ENCODE measurements around the gene CAPZB.

CAPZB gene

DNA sequence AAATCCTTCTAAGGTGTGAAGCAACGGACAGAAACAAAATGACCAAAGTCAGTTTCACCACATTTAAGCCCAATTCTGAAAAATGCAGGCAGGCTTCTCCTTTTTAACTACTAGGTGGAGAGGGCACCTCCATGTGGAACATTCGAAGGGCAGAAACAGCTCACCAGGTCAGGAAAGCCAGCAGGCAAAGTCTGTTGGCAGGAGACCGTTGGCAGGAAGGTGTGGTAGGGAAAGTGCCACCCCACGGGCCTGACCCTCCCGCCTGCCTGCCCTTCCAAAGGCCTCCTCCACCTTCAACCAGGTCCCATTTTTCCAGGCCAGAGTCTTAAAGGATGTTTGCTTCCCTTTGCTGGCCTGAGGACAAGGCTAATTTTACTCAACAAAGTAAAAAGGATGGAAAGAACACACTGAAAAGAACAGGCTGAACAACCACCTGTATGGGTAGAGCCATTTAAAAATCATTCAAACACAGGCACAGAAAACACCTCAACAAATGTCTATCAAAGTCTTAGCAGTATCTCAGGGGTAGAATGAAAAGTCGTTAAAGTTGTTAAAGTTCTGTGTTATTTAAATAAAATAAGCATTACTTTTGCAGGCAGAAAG lies 26.4 kb downstream of the CAPZB start:
- no peak for ATAC-seq (replicated peaks)
- H3K36me3 Mint-ChIP-seq (ENCODE audit: insufficient read depth), result peaks cover 30% of the 10 kb centered on the region
- no peaks in the 10 kb centered on the region for H3K9me3 Mint-ChIP-seq
- no peak for DNase-seq
- peak overlapping the region; percentile 95 to 96 for H3K27ac Mint-ChIP-seq
- peaks cover 73 to 74% of the 10 kb centered on the region in 2 donors for H3K4me1 Mint-ChIP-seq (ENCODE audit: low read depth in 2 of 2)
- no peaks in the 10 kb centered on the region for H3K27me3 Mint-ChIP-seq
- H3K4me3 Mint-ChIP-seq, result peak overlapping the region; percentile 80

DNA sequence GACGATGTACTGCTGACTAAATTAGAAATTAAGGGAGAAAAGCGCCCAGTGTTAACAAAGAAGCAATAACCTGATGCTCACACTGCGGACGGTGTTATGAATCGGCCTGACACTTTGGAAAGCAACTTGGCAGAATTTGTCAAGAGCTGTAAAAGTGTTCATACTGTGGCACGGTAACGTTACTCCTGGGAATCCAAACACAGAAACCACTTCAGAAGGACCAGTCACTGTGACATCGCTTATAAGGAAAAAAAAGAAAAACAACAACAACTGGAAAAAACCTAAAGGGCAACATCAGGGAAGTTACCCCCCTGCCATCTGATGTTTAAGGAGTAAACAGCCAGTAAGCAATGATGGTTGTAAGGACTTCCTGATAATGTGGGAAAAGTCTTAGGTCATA lies 27.7 kb downstream of the CAPZB start:
- Mint-ChIP-seq H3K36me3 (ENCODE audit: insufficient read depth) (peaks cover 22% of the 10 kb centered on the region), H3K27me3 (no peaks in the 10 kb centered on the region), H3K4me3 (peak overlapping the region in 1 of 2 donors; percentile 28), H3K27ac (peak overlapping the region; percentile 91 to 96), H3K4me1 (ENCODE audit: low read depth in 2 of 2) (peaks cover 69 to 71% of the 10 kb centered on the region in 2 donors), H3K9me3 (no peaks in the 10 kb centered on the region)
- DNase-seq, result no peak
- no peak for ATAC-seq (replicated peaks)

DNA sequence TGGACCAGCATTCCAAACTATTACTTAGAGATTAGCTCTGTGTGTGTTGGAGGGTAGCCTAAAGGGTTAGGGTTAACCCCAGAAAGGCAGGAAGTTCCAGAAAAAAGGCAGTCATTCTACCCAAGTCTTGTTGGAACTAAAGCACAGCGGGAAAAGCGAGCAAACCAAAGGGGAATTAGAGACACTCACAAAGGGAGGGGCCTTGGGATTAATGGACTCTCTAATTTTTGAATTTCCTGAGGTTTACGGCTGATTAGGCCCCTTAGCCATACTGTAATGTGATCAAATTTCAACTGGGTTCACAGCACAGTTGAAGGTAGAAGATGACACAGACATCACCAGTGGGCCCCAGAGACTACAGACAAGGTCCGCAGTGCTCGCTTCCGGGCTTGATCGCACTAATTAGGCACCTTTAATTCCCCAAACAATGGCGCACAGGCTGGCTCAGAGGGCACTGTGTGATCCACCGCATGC lies 28.3 kb downstream of the CAPZB start:
- DNase-seq (no peak), ATAC-seq (replicated peaks) (no peak)
- Mint-ChIP-seq H3K27ac (peak overlapping the region; percentile 91 to 96), H3K36me3 (ENCODE audit: insufficient read depth) (peaks cover 22% of the 10 kb centered on the region), H3K4me3 (peak overlapping the region; percentile 49 to 58), H3K4me1 (ENCODE audit: low read depth in 2 of 2) (peaks cover 73 to 76% of the 10 kb centered on the region in 2 donors), H3K27me3 (no peaks in the 10 kb centered on the region), H3K9me3 (no peaks in the 10 kb centered on the region)

DNA sequence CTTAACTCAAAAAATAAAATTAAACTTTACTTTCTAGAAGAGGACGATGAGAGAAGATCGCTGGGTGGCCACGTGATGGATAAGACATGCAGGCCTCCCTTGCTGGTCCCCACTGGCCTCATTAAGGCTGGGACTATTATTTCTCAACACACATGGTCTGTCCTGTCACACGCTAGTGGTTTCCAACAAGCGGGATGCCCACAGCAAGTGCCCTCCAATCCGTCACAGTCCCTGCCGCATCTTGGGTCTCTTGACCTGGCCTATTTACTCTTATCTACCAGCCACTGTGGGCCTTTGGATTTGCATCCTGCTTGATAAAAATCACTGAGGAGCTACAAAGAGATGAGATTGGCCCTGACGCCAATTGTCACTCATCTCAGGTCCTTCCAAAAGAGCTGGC lies 30.0 kb downstream of the CAPZB start:
- Mint-ChIP-seq H3K4me1 (ENCODE audit: low read depth in 2 of 2) (peaks cover 77 to 83% of the 10 kb centered on the region in 2 donors), H3K9me3 (no peaks in the 10 kb centered on the region), H3K27me3 (no peaks in the 10 kb centered on the region), H3K4me3 (peak overlapping the region; percentile 51 to 58), H3K27ac (peak overlapping the region; percentile 91 to 96), H3K36me3 (ENCODE audit: insufficient read depth) (peaks cover 24% of the 10 kb centered on the region)
- ATAC-seq (replicated peaks), result no peak
- DNase-seq, result no peak

DNA sequence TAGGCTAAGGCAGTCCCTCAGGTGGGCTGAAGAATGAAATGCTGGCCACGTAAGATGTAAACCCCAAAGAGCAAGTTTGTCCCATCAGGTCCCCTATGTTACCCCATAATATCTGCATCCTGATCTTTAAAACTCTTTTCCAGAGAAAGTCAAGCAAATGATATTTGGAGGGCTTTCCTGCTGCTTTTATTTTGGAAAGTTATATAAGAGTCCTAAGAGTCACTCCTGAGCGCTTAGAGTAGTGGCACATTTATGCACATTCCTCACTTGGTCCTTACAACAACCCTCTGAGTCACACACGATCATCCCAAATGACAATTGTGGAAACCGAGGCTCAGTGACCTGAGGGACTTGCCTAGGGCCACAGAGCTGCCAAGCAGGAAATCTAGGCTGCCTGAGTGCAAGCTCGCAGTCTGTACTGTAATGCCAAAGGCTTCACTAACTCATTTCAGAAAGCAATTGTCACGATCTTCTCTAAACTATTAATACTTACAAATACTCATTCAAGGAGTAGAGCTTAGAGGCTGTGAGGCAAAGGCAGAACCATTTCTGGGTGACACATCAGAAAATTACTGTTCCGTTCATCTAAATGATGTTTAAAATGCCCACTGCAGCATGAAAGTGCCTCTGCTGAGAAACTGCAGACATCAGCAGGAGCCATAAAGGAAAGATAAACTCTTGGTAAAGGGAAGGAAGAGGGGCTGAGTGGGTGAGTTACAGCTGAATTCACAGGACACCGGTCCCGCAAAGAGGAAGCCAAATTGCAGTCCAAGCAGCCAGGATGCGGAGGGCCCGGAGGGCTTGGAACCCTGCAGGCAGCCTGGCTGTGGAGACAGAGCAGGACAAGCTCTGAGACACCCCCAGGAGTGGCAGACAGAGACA lies 30.8 kb downstream of the CAPZB start:
- Mint-ChIP-seq H3K27ac (peak overlapping the region; percentile 91 to 96), H3K36me3 (ENCODE audit: insufficient read depth) (peaks cover 30% of the 10 kb centered on the region), H3K4me1 (ENCODE audit: low read depth in 2 of 2) (peaks cover 75 to 82% of the 10 kb centered on the region in 2 donors), H3K4me3 (peak overlapping the region; percentile 58 to 61), H3K27me3 (no peaks in the 10 kb centered on the region), H3K9me3 (no peaks in the 10 kb centered on the region)
- ATAC-seq (replicated peaks), result no peak
- no peak for DNase-seq

DNA sequence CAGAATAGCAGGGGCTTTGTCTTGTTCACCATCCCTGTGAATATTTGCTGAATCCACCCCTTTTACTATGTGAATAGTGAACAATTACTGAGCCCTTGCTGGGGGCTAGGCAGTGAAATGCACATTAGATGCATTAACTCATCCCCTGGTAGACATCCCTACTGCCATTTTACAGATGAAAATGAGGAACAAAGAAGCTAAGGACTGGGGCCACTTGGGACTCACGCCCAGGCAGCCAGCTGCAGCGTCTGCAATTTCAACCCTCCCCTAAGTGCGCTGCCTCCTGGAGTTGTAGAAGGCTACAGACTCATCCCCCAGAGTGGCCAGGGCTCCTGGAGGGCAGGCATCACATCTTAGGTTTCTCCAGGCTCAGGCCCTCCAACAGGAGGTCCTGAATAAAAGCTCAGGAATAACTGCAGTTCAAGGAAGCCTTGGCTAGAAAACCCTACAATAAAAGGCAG lies 31.6 kb downstream of the CAPZB start:
- H3K4me3 Mint-ChIP-seq, result peak overlapping the region; percentile 27 to 61

DNA sequence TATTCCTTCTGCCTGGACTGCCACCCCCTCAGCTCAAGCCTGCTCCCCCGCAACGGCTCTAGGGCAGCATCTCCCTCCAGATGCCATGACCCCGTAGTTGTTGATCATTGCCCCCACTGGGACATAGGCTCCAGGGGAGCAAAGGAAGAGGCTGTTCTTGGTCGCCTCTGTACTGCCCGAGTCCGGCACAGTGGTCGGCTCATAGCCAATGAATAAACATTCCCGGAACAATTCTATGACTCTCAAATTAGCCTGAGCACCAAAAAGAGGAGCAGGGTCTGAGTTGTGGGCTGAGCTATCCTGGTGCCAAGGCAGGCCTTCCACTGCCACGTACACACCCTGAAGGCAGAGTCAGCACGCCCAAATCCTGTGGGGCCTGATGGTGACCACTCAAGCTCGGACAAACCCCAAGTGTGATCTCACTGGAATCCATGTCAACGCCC lies 33.1 kb downstream of the CAPZB start:
- no peak for ATAC-seq (replicated peaks)
- no peaks in the 10 kb centered on the region for H3K27me3 Mint-ChIP-seq
- no peak for DNase-seq
- H3K36me3 Mint-ChIP-seq (ENCODE audit: insufficient read depth), result peaks cover 25% of the 10 kb centered on the region
- H3K4me3 Mint-ChIP-seq, result peak overlapping the region; percentile 12 to 23
- H3K27ac Mint-ChIP-seq, result peak overlapping the region; percentile 29 to 91
- H3K9me3 Mint-ChIP-seq, result no peaks in the 10 kb centered on the region
- H3K4me1 Mint-ChIP-seq (ENCODE audit: low read depth in 2 of 2), result peaks cover 80 to 86% of the 10 kb centered on the region in 2 donors

More for the DNA sequence above, 31.6 kb downstream of the CAPZB start:
- no peak for ATAC-seq (replicated peaks)
- H3K4me1 Mint-ChIP-seq (ENCODE audit: low read depth in 2 of 2), result peaks cover 75 to 82% of the 10 kb centered on the region in 2 donors
- no peaks in the 10 kb centered on the region for H3K27me3 Mint-ChIP-seq
- H3K36me3 Mint-ChIP-seq (ENCODE audit: insufficient read depth), result peaks cover 31% of the 10 kb centered on the region
- H3K27ac Mint-ChIP-seq, result peak overlapping the region; percentile 91 to 96
- no peaks in the 10 kb centered on the region for H3K9me3 Mint-ChIP-seq
- no peak for DNase-seq

DNA sequence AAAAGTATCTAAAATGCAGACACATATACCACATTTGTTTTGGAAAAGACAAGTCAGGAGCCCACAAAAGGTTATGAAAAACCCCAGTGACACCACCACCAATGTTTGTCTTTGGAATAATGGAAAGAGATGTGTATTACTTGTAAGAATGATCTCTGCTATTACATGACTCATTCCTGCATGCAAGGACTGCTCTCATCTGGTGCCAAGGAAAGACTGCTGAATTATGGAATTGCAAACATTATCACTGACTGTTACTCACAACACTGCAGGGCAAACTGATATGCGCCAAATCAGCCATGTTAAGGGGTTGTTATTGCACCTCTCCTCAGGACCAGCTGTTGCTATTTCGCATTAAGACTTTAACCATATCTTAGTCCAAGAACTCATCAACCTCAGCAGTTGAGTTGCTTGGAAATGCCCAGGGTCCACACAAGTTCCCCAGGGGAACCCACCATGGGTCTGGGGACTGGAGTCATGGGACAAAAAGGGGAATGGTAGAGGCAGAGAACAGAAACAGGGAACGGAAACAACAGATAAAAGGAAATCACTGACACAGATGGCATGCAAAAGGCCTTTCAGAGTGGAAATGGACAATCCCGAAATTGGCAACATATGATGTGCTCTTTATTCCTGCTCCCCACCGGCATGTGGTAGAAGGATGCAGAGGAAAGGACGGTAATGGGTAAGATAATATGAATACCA lies 34.4 kb downstream of the CAPZB start:
- no peak for DNase-seq
- Mint-ChIP-seq H3K27ac (peak overlapping the region; percentile 77 to 94), H3K27me3 (no peaks in the 10 kb centered on the region), H3K4me1 (ENCODE audit: low read depth in 2 of 2) (peaks cover 71 to 80% of the 10 kb centered on the region in 2 donors), H3K4me3 (no peak overlapping the region), H3K36me3 (ENCODE audit: insufficient read depth) (peaks cover 25% of the 10 kb centered on the region), H3K9me3 (no peaks in the 10 kb centered on the region)
- no peak for ATAC-seq (replicated peaks)

DNA sequence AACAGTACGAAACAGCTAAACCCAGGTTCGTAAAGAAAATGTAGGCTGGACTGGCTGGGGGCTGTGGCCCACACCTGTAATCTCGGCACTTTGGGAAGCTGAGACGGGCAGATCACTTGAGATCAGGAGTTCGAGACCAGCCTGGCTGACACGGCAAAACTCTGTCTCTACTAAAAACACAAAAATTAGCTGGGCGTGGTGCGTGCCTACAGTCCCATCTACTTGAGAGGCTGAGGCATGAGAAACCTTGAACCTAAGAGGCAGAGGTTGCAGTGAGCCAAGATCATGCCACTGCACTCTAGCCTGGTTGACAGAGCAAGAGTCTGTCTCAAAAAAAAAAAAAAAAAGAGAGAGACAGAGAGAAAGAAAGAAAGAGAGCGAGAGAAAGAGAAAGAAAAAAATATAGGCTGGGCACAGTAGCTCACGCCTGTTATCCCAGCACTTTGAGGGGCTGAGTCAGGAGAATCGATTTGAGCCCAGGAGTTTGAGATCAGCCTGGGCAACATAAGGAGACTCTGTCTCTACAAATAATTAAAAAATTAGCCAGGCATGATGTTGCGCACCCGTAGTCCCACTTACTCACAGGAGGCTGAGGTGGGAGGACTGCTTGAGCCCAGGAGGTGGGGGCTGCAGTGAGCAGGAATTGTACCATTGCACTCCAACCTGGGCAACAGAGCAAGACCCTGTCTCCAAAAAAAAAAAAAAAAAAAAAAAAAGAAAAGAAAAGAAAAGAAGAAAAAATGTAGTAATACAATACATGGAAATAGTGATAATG lies 35.7 kb downstream of the CAPZB start:
- DNase-seq, result no peak

DNA sequence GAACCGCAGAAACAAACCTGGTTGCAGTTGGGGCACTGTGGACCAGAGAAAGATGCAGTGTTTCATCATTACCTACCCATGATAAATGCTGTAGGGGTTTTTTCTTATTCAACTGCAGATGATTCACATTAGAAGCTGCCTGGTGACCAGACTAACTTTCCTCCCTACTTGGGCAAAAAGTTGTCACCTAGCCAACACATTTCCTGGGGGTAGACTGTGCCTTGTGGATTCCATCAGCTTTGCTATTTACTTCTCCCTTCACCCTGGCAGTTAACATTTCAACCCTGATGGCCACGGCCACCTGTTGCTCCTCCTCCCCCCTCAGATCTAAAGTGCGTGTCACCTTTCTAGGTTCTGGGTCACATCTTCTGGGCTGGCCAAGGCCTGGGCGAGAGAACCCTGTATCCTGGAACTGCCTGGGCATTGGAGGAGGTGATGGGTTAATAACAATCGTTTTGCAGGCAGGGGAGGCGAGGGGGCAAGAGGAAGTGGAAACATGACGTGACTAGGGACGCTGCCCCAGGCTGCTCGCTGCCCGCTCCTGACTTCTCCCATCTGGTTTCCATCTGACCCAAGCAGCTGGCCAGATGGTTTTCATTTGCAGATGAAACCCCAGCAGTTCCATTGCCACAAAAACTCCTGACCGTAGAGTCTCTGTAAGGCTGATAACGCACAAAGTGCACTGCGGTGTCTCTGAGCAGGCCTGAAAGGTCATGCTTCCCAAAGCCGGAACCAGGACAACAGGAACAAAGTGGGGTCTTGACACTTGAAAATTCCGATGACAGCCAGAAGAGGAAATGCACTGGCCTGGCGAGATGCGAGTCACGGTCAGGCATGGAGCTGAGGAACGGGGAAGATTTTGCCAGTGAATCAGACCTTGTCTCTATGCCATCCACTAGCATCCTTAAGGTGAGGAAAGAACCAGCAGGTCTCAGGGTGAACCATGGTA lies 36.6 kb downstream of the CAPZB start:
- peak; percentile 69 for ATAC-seq (replicated peaks)
- peaks cover 29% of the 10 kb centered on the region for H3K36me3 Mint-ChIP-seq (ENCODE audit: insufficient read depth)
- no peak for DNase-seq
- peak overlapping the region; percentile 83 to 91 for H3K27ac Mint-ChIP-seq
- H3K27me3 Mint-ChIP-seq, result no peaks in the 10 kb centered on the region
- H3K4me1 Mint-ChIP-seq (ENCODE audit: low read depth in 2 of 2), result peaks cover 71 to 80% of the 10 kb centered on the region in 2 donors
- H3K4me3 Mint-ChIP-seq, result peak overlapping the region; percentile 14 to 46
- no peaks in the 10 kb centered on the region for H3K9me3 Mint-ChIP-seq

More for the DNA sequence above, 35.7 kb downstream of the CAPZB start:
- Mint-ChIP-seq H3K4me3 (peak overlapping the region; percentile 14 to 24), H3K27me3 (no peaks in the 10 kb centered on the region), H3K4me1 (ENCODE audit: low read depth in 2 of 2) (peaks cover 71 to 79% of the 10 kb centered on the region in 2 donors), H3K9me3 (no peaks in the 10 kb centered on the region), H3K27ac (peak overlapping the region; percentile 83 to 94), H3K36me3 (ENCODE audit: insufficient read depth) (peaks cover 32% of the 10 kb centered on the region)
- no peak for ATAC-seq (replicated peaks)

DNA sequence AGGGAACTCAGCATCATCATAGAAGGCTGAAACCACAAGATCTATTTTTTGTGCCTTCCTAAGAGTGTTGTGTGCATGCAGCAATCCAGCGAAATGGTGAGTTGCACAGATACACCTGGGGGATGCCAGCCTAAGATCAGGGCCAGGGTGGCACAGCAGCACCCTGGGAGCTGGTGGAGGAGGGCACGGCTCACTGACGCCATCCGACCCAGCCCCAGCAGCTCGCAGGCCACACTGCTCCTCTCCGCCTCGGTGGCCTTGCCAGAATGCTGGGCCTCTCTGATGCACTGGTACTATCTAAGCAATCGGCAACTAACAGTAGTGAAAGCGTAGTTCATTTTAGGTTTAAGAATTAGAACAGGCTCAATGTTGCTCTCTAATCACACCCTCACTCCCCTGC lies 37.8 kb downstream of the CAPZB start:
- Mint-ChIP-seq H3K9me3 (no peaks in the 10 kb centered on the region), H3K36me3 (ENCODE audit: insufficient read depth) (peaks cover 28% of the 10 kb centered on the region), H3K27me3 (no peaks in the 10 kb centered on the region), H3K4me3 (peak overlapping the region; percentile 35 to 46), H3K4me1 (ENCODE audit: low read depth in 2 of 2) (peaks cover 72 to 79% of the 10 kb centered on the region in 2 donors), H3K27ac (peak overlapping the region; percentile 83 to 91)
- ATAC-seq (replicated peaks) (no peak), DNase-seq (no peak)

Data from effector memory CD8-positive, alpha-beta T cell (primary cell).